Globus pallidus (tissue), 1 donor: ENCODE measurements around the gene SMURF2.
"Not testable (repeated sequence)": the region's sequence is repeated elsewhere in the genome, so short reads cannot be mapped to it uniquely, and the experiment has no call there.

Source experiments
- DNase-seq: peaks from one replicate; pipeline ENCODE4 v3.0.0-alpha.2; 2015; ENCODE audit warnings: low spot score

Gene SMURF2

GRCh38 chr17:64661976-64662773 lies at the start of gene SMURF2:
TSS of gene SMURF2 (minus strand) at chr17:64662307. CDS start at chr17:64661880, 427 bp downstream.
- DNase-seq = peak; percentile 74

GRCh38 chr17:64709481-64709880 lies 47.4 kb upstream of the SMURF2 start:
- DNase-seq = no peak

GRCh38 chr17:64707050-64707591 lies 45.0 kb upstream of the SMURF2 start:
- DNase-seq = peak; percentile 50

- no peak for DNase-seq
These were observed 44.3 kb upstream of the SMURF2 start for GRCh38 chr17:64706224-64707049.

- DNase-seq = no peak
These were observed 40.7 kb upstream of the SMURF2 start for GRCh38 chr17:64702815-64703214.

- no peak for DNase-seq
These were observed 36.6 kb upstream of the SMURF2 start for GRCh38 chr17:64698725-64699124.

GRCh38 chr17:64694207-64694606 lies 32.1 kb upstream of the SMURF2 start:
- no peak for DNase-seq

GRCh38 chr17:64692187-64692586 lies 30.1 kb upstream of the SMURF2 start:
- DNase-seq = no peak

- no peak for DNase-seq
These were observed 27.0 kb upstream of the SMURF2 start for GRCh38 chr17:64689106-64689505.

- DNase-seq = no peak
These were observed 26.4 kb upstream of the SMURF2 start for GRCh38 chr17:64688481-64688880.

GRCh38 chr17:64687961-64688360 lies 25.9 kb upstream of the SMURF2 start:
- DNase-seq = no peak

GRCh38 chr17:64687376-64687775 lies 25.3 kb upstream of the SMURF2 start:
- no peak for DNase-seq

GRCh38 chr17:64686705-64687104 lies 24.6 kb upstream of the SMURF2 start:
- DNase-seq = no peak

GRCh38 chr17:64685705-64686104 lies 23.6 kb upstream of the SMURF2 start:
- no peak for DNase-seq

GRCh38 chr17:64683796-64684195 lies 21.7 kb upstream of the SMURF2 start:
- no peak for DNase-seq

GRCh38 chr17:64682261-64683181 lies 20.4 kb upstream of the SMURF2 start:
- no peak for DNase-seq

- DNase-seq = no peak
These were observed 17.7 kb upstream of the SMURF2 start for GRCh38 chr17:64679710-64680216.

GRCh38 chr17:64676763-64677162 lies 14.7 kb upstream of the SMURF2 start:
- no peak for DNase-seq

- DNase-seq = not testable (repeated sequence)
These were observed 8.9 kb upstream of the SMURF2 start for GRCh38 chr17:64670843-64671590.

GRCh38 chr17:64667807-64668721 lies 6.0 kb upstream of the SMURF2 start:
- not testable (repeated sequence) for DNase-seq
